B cell (primary cell): ENCODE results near the gene GNAI3.

ENCODE experiments used
- EZH2 ChIP-seq: IDR thresholded peaks from 2 replicates; pipeline ENCODE4 v1.6.1; 2012; ENCODE audit warnings: borderline replicate concordance, low read depth, mild to moderate bottlenecking, moderate library complexity, low read length; ENCODE audit not compliant: insufficient read depth, poor library complexity, severe bottlenecking
- TF ChIP-seq, protein P1 (sequence below): fragments of 200-600 bp; IDR thresholded peaks from one replicate; pipeline ENCODE4 v1.8.0; 2022; ENCODE audit warnings: antibody characterized with exemption, mild to moderate bottlenecking

DNA sequence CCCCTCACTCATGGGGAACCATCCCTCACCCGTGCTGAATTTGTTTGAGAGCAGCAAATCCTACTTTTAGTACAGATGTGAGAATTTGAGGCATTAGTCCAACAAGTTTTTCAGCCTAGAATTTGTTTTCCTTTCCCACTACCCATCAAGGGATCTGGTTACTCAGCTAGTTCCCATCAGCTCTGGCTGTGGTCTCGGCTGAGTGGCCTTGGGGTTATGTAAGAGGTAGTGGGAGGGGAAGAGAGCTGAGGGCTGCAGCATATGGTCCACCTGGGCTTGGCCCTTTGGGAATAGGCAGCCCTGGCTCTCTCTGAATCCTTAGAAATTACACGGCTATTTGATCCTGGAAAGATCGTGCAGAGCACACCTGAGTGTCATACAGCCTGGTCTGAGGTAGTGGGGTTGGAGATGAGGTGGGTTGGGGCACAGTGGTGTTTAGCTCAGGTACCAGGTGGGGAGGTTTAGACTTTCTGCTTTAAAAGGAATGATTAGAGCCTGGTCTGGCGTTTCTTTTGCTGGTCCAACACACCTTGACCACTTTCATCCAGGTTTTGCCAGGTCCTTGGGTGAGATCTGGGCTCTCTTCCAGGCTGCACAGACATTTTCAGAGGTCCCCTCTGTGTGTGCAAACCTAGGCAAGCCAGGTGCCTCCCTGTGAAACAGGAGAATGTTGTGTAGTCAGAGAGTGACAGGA, 111.7 kb downstream of the GNAI3 start:
- TF ChIP-seq, protein P1, sequence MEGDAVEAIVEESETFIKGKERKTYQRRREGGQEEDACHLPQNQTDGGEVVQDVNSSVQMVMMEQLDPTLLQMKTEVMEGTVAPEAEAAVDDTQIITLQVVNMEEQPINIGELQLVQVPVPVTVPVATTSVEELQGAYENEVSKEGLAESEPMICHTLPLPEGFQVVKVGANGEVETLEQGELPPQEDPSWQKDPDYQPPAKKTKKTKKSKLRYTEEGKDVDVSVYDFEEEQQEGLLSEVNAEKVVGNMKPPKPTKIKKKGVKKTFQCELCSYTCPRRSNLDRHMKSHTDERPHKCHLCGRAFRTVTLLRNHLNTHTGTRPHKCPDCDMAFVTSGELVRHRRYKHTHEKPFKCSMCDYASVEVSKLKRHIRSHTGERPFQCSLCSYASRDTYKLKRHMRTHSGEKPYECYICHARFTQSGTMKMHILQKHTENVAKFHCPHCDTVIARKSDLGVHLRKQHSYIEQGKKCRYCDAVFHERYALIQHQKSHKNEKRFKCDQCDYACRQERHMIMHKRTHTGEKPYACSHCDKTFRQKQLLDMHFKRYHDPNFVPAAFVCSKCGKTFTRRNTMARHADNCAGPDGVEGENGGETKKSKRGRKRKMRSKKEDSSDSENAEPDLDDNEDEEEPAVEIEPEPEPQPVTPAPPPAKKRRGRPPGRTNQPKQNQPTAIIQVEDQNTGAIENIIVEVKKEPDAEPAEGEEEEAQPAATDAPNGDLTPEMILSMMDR: no peak
- TF ChIP-seq EZH2: no peak
